ENCODE results near the gene DAB2. TPM values are rescaled to one million over a fixed set of nuclear protein-coding genes. Genes with fewer than 3 reads are reported as not detected.

Gene DAB2
- total and polyA plus RNA-seq, 4 donors, result 29.6 to 112 (median 69.8) TPM

- TF ChIP-seq CTCF (IDR thresholded peaks at IDR 0.05; ENCODE audit: control extremely low read depth, extremely low read depth), result no peak
- H3K9ac ChIP-seq (ENCODE audit: insufficient read depth in 1 of 2, low read length in 2 of 2), result no peak overlapping the region
- 81 to 87% methylated on average over 3 of the region's 3 CpGs for WGBS, 2 donors
- no peaks in the 10 kb centered on the region for H3K36me3 ChIP-seq (ENCODE audit: control insufficient read depth in 4 of 4, insufficient read depth in 4 of 4, low read length in 4 of 4)
- DNase-seq (no peak), ATAC-seq (ENCODE audit: insufficient read depth, low FRiP score) (no peak)
- H3K4me1 ChIP-seq (ENCODE audit: control insufficient read depth in 5 of 5, insufficient read depth in 5 of 5, low read length in 5 of 5), result peaks cover 1 to 24% (median 8%) of the 10 kb centered on the region in 5 donors
- H3K27ac ChIP-seq (ENCODE audit: low read depth in 1 of 2, low read length in 1 of 2), result no peak overlapping the region
- H3K4me3 ChIP-seq, result no peak overlapping the region
- H3K27me3 ChIP-seq (ENCODE audit: control insufficient read depth in 3 of 3, insufficient read depth in 3 of 3, low read length in 2 of 3), result no peaks in the 10 kb centered on the region
- H3K9me3 ChIP-seq (ENCODE audit: control insufficient read depth in 4 of 4, insufficient read depth in 3 of 4, low read length in 3 of 4), result no peaks in the 10 kb centered on the region
Observed at GRCh38 chr5:39446231-39446630, 21.5 kb upstream of the DAB2 start.

GRCh38 chr5:39443911-39444310 is 19.1 kb upstream of the DAB2 start:
- H3K27ac ChIP-seq (ENCODE audit: low read depth in 1 of 2, low read length in 1 of 2), result no peak overlapping the region
- peaks cover 1 to 24% (median 10%) of the 10 kb centered on the region in 5 donors for H3K4me1 ChIP-seq (ENCODE audit: control insufficient read depth in 5 of 5, insufficient read depth in 5 of 5, low read length in 5 of 5)
- no peak for TF ChIP-seq CTCF (IDR thresholded peaks at IDR 0.05; ENCODE audit: control extremely low read depth, extremely low read depth)
- no peaks in the 10 kb centered on the region for H3K27me3 ChIP-seq (ENCODE audit: control insufficient read depth in 3 of 3, insufficient read depth in 3 of 3, low read length in 2 of 3)
- H3K9ac ChIP-seq (ENCODE audit: insufficient read depth in 1 of 2, low read length in 2 of 2), result no peak overlapping the region
- no peak overlapping the region for H3K4me3 ChIP-seq
- H3K36me3 ChIP-seq (ENCODE audit: control insufficient read depth in 4 of 4, insufficient read depth in 4 of 4, low read length in 4 of 4), result no peaks in the 10 kb centered on the region
- H3K9me3 ChIP-seq (ENCODE audit: control insufficient read depth in 4 of 4, insufficient read depth in 3 of 4, low read length in 3 of 4), result no peaks in the 10 kb centered on the region
- 75 to 83% methylated on average over 2 of the region's 2 CpGs for WGBS, 2 donors
- DNase-seq (no peak), ATAC-seq (ENCODE audit: insufficient read depth, low FRiP score) (no peak)

- no peak overlapping the region for H3K9ac ChIP-seq (ENCODE audit: insufficient read depth in 1 of 2, low read length in 2 of 2)
- 66 to 75% methylated on average over 3 of the region's 3 CpGs for WGBS, 2 donors
- H3K27me3 ChIP-seq (ENCODE audit: control insufficient read depth in 3 of 3, insufficient read depth in 3 of 3, low read length in 2 of 3), result no peaks in the 10 kb centered on the region
- H3K4me1 ChIP-seq (ENCODE audit: control insufficient read depth in 5 of 5, insufficient read depth in 5 of 5, low read length in 5 of 5), result peaks cover 1 to 24% (median 10%) of the 10 kb centered on the region in 5 donors
- no peak overlapping the region for H3K27ac ChIP-seq (ENCODE audit: low read depth in 1 of 2, low read length in 1 of 2)
- H3K9me3 ChIP-seq (ENCODE audit: control insufficient read depth in 4 of 4, insufficient read depth in 3 of 4, low read length in 3 of 4), result no peaks in the 10 kb centered on the region
- no peak for ATAC-seq (ENCODE audit: insufficient read depth, low FRiP score)
- TF ChIP-seq CTCF (IDR thresholded peaks at IDR 0.05; ENCODE audit: control extremely low read depth, extremely low read depth), result no peak
- H3K4me3 ChIP-seq, result no peak overlapping the region
- H3K36me3 ChIP-seq (ENCODE audit: control insufficient read depth in 4 of 4, insufficient read depth in 4 of 4, low read length in 4 of 4), result no peaks in the 10 kb centered on the region
- no peak for DNase-seq
Observed at GRCh38 chr5:39442991-39443390, 18.2 kb upstream of the DAB2 start.

- no peak overlapping the region for H3K4me3 ChIP-seq
- TF ChIP-seq CTCF (IDR thresholded peaks at IDR 0.05; ENCODE audit: control extremely low read depth, extremely low read depth), result no peak
- H3K9me3 ChIP-seq (ENCODE audit: control insufficient read depth in 4 of 4, insufficient read depth in 3 of 4, low read length in 3 of 4), result no peaks in the 10 kb centered on the region
- peaks cover 1 to 24% (median 8%) of the 10 kb centered on the region in 5 donors for H3K4me1 ChIP-seq (ENCODE audit: control insufficient read depth in 5 of 5, insufficient read depth in 5 of 5, low read length in 5 of 5)
- H3K27me3 ChIP-seq (ENCODE audit: control insufficient read depth in 3 of 3, insufficient read depth in 3 of 3, low read length in 2 of 3), result no peaks in the 10 kb centered on the region
- DNase-seq (no peak), ATAC-seq (ENCODE audit: insufficient read depth, low FRiP score) (no peak)
- WGBS, 2 donors, result 53 to 61% methylated on average over 2 of the region's 2 CpGs
- H3K9ac ChIP-seq (ENCODE audit: insufficient read depth in 1 of 2, low read length in 2 of 2), result no peak overlapping the region
- no peak overlapping the region for H3K27ac ChIP-seq (ENCODE audit: low read depth in 1 of 2, low read length in 1 of 2)
- no peaks in the 10 kb centered on the region for H3K36me3 ChIP-seq (ENCODE audit: control insufficient read depth in 4 of 4, insufficient read depth in 4 of 4, low read length in 4 of 4)
Observed at GRCh38 chr5:39441838-39442237, 17.1 kb upstream of the DAB2 start.

Measured in lung (tissue), 12 donors.